ENCODE measurements around the gene CCBE1.

CCBE1 gene

GRCh38 chr18:59606193-59607077, 90.8 kb downstream of the CCBE1 start:
- TF ChIP-seq CTCF (IDR thresholded peaks at IDR 0.05; ENCODE audit: control insufficient read depth, extremely low read depth, insufficient read depth) = no peak
- no peak for DNase-seq (ENCODE audit: low read depth)
- H3K4me3 ChIP-seq (ENCODE audit: low read depth, low read length) = no peak overlapping the region

GRCh38 chr18:59605633-59606192, 91.5 kb downstream of the CCBE1 start:
- H3K4me3 ChIP-seq (ENCODE audit: low read depth, low read length) = no peak overlapping the region
- DNase-seq (ENCODE audit: low read depth) = no peak
- no peak for TF ChIP-seq CTCF (IDR thresholded peaks at IDR 0.05; ENCODE audit: control insufficient read depth, extremely low read depth, insufficient read depth)

GRCh38 chr18:59604877-59605276, 92.3 kb downstream of the CCBE1 start:
- TF ChIP-seq CTCF (IDR thresholded peaks at IDR 0.05; ENCODE audit: control insufficient read depth, extremely low read depth, insufficient read depth) = no peak
- no peak overlapping the region for H3K4me3 ChIP-seq (ENCODE audit: low read depth, low read length)
- no peak for DNase-seq (ENCODE audit: low read depth)

- DNase-seq (ENCODE audit: low read depth) = no peak
- no peak overlapping the region for H3K4me3 ChIP-seq (ENCODE audit: low read depth, low read length)
- no peak for TF ChIP-seq CTCF (IDR thresholded peaks at IDR 0.05; ENCODE audit: control insufficient read depth, extremely low read depth, insufficient read depth)
These were observed 100.2 kb downstream of the CCBE1 start for GRCh38 chr18:59597049-59597448.

GRCh38 chr18:59593291-59593717, 103.9 kb downstream of the CCBE1 start:
- no peak for TF ChIP-seq CTCF (IDR thresholded peaks at IDR 0.05; ENCODE audit: control insufficient read depth, extremely low read depth, insufficient read depth)
- no peak for DNase-seq (ENCODE audit: low read depth)
- no peak overlapping the region for H3K4me3 ChIP-seq (ENCODE audit: low read depth, low read length)

GRCh38 chr18:59592624-59593023, 104.6 kb downstream of the CCBE1 start:
- no peak overlapping the region for H3K4me3 ChIP-seq (ENCODE audit: low read depth, low read length)
- TF ChIP-seq CTCF (IDR thresholded peaks at IDR 0.05; ENCODE audit: control insufficient read depth, extremely low read depth, insufficient read depth) = no peak

More at GRCh38 chr18:59592624-59593023, 104.6 kb downstream of the CCBE1 start:
- DNase-seq (ENCODE audit: low read depth) = no peak
